GM19351 (cell line): ENCODE measurements around the gene PRAMEF18.
"Not testable (repeated sequence)": the region's sequence is repeated elsewhere in the genome, so short reads cannot be mapped to it uniquely, and the experiment has no call there.

Experiments used
- ATAC-seq: cut with Tn5 transposase; IDR thresholded peaks from one replicate; pipeline ENCODE4 v1.9.1; 2021; ENCODE audit warnings: mild to moderate bottlenecking, moderate library complexity; ENCODE audit not compliant: unreplicated experiment

Gene PRAMEF18

GRCh38 chr1:13216619-13217018 is 9.3 kb downstream of the PRAMEF18 start:
- ATAC-seq, result not testable (repeated sequence)

GRCh38 chr1:13208712-13209111 is 17.2 kb downstream of the PRAMEF18 start:
- ATAC-seq, result not testable (repeated sequence)

- ATAC-seq, result not testable (repeated sequence)
Observed at GRCh38 chr1:13201309-13201708, 24.6 kb downstream of the PRAMEF18 start, which contains the start of gene PRAMEF13. TSS of gene PRAMEF13 (minus strand) at chr1:13201409. CDS start at chr1:13199589, 1,820 bp downstream.
